GM12873 (cell line): ENCODE measurements around the gene OPRM1.

ENCODE experiments used
- CTCF ChIP-seq: IDR thresholded peaks from 2 replicates; pipeline ENCODE4 v1.5.1; 2012; ENCODE audit warnings: low read depth, mild to moderate bottlenecking, moderate library complexity, low read length, control low read depth; ENCODE audit not compliant: insufficient read depth; ENCODE audit errors: missing control alignments

OPRM1 gene

DNA sequence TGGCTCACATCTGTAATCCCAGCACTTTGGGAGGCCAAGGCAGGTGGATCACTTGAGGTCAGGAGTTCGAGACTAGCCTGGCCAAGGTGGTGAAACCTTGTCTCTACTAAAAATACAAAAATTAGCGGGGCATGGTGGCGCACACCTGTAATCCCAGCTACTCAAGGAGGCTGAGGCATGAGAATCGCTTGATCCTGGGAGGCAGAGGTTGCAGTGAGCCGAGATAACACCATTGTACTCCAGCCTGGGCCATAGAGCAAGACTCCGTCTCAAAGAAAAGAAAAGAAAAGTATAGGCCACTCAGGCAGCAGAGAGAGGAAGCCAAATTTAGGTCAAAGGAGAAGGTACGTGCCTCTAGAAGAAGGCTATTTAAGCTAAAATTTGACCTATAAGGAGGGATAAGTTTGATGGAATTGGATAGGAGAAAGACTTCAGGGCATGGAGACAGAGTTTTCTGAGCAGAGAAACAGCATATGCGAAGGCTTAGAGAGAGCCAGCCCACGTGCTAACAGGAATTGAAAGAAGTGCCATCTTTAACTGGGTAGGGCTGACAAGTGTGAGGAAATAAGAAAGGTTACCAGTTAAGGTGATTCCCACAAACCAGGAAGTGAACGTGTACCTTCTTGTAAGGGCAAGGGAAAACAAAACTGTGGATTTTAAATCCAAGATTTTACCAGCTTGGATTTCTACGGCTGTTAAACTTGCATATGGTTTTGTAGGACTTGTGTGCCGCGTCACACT, 203.7 kb downstream of the OPRM1 start:
- TF ChIP-seq CTCF, result no peak

- no peak for TF ChIP-seq CTCF
Measured at GRCh38 chr6:154243793-154244750, 205.0 kb downstream of the OPRM1 start.

- no peak for TF ChIP-seq CTCF
Measured at GRCh38 chr6:154245506-154245905, 206.5 kb downstream of the OPRM1 start.

DNA sequence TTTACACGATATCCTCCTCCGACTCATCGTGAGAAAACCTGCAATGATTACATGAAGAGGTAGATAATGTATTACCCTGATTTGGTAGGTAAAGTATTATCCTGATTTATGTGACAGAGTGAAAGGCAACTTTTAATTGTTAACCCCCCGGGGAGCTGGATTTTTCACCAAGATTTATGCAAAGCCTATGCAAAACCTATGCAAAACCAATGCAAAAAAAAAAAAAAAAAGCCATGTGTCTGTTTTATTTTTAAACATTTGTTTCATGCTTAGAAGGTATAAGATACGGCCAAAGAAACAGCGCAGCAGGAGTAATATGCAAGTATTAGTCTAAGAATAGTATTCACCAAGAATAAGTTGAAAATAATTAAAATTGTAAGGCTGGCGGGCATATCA, 207.7 kb downstream of the OPRM1 start:
- no peak for TF ChIP-seq CTCF

DNA sequence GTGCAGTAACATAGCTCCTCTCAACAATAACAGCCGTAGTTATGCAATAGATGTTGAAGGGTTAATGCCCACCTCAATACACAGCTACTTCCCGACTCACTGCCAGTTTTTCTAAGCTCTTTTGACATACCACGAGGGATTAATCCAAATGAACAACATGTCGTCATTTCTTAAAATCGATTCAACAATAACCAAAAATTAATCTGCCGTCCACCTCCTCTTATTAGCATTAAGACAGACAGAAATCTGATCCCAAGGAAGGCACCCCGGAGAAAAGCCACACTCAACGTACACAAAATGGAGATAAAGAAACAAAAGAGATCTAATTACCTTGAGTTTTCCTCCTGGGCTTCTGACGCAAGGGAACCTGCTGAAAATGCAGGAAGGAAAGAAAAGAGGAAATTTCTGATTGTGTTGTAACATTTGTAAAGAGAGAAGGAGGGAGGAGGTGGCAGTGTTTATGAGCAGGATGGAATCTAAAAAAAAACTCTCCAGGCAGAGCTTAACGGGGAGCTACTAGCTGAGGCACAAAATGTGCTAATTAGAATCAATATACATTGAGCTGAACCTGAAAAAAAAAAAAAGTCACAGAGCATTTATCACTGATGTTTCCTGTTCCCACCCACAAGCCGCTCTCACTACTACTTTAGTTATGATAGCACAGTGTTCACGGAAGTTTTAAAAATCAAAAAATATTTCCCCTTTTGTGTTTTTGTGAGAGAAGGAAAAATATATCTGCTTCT, 208.2 kb downstream of the OPRM1 start:
- no peak for TF ChIP-seq CTCF

DNA sequence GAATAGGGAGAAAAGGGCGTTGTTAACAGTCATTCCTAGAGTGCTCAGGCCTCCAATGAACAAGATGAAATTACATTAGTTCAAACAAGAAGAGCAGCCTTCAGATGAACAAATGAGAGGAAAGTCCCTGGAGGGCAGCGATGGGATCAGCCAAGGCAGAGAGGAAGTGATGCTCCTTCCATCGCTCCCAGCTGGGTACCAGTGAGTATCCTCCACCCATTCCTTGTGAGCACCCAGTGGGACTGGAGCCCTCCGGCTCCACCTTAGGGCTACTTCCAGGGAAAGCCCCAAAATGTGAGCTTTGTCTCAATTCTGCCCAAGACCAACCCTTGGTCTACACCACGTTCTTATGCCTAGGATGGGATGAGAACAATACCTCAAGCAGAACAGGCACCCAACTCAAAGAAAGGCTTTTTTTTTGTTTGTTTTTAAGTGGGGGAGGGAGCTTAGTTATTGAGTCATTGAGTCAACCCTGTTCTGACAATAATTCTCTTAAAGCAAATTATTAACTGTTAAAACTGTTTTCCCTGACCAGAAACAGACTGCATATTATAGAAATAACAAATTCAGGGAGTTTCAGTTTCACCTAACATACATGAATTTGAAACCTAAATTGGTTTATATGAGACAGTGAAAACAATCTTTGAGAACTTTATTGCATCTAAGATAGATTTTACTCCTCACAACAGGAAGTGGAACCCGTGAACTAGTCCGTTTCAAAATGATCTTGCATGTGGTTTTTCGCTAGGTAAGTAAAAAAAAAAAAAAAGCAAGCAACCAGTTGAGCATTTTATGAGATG, 210.7 kb downstream of the OPRM1 start:
- no peak for TF ChIP-seq CTCF
